ENCODE data around the gene ZP1.

GRCh38 chr11:60854140-60854846 is 13.0 kb upstream of the ZP1 start:
- TF ChIP-seq POLR2AphosphoS5 (IDR thresholded peaks at IDR 0.05) (no peak), CTCF (IDR thresholded peaks at IDR 0.05) (no peak)

Measured in breast epithelium (tissue), 3 donors.